HL-60 (cell line): ENCODE data around the gene ANGPTL2.

Experiments
- DNase-seq, 2 experiments: peaks; one replicate each; pipeline ENCODE4 v3.0.0-alpha.2; 2010 to 2020; ENCODE audit warnings: low read depth in 1 of 2, low spot score in 1 of 2
- H3K27ac ChIP-seq: fragments of 250-450 bp; sonication (Bioruptor Pico); replicated peaks from 2 replicates; pipeline ENCODE4 v1.5.1; 2020; ENCODE audit warnings: mild to moderate bottlenecking, moderate library complexity
- H3K27me3 ChIP-seq: fragments of 250-450 bp; sonication (Bioruptor Pico); 2 replicates; pipeline ENCODE4 v1.5.1; 2021; ENCODE audit warnings: mild to moderate bottlenecking, moderate library complexity; ENCODE audit not compliant: insufficient read depth, poor library complexity, severe bottlenecking
- H3K4me3 ChIP-seq: replicated peaks from 2 replicates; pipeline ENCODE4 v1.5.1; 2011; ENCODE audit warnings: mild to moderate bottlenecking, control low read depth, low read length; ENCODE audit not compliant: insufficient read depth
- CTCF ChIP-seq: IDR thresholded peaks from one replicate; pipeline ENCODE4 v1.5.1; 2011; ENCODE audit warnings: low read length, control low read depth, inconsistent platforms; ENCODE audit not compliant: insufficient read depth
- GABPA ChIP-seq: IDR thresholded peaks from 2 replicates; pipeline ENCODE4 v1.6.1; 2012; ENCODE audit warnings: low read depth
- POLR2AphosphoS5 ChIP-seq: IDR thresholded peaks from 2 replicates; pipeline ENCODE4 v1.6.1; 2012; ENCODE audit warnings: low read depth
- REST ChIP-seq: IDR thresholded peaks from 2 replicates; pipeline ENCODE4 v1.6.1; 2012; ENCODE audit warnings: low read depth; ENCODE audit not compliant: insufficient replicate concordance
- SPI1 ChIP-seq: IDR thresholded peaks from 2 replicates; pipeline ENCODE4 v1.6.1; 2012; ENCODE audit warnings: low read depth, mild to moderate bottlenecking, borderline replicate concordance

ANGPTL2 gene

GRCh38 chr9:127038531-127038930, 83.9 kb downstream of the ANGPTL2 start:
- Histone ChIP-seq H3K4me3 (no peak overlapping the region), H3K27me3 (no peaks in the 10 kb centered on the region), H3K27ac (no peak overlapping the region)
- DNase-seq = no peak
- TF ChIP-seq SPI1 (no peak), CTCF (no peak), REST (no peak), POLR2AphosphoS5 (no peak), GABPA (no peak)
